Mucosa of stomach (tissue), 1 donor: ENCODE results near the gene NDUFA13.

Experiments
- H3K27me3 ChIP-seq: one replicate; pipeline ENCODE4 v1.7.0; 2013; ENCODE audit warnings: mild to moderate bottlenecking, low read length; ENCODE audit not compliant: control insufficient read depth, insufficient read depth
- H3K36me3 ChIP-seq: one replicate; pipeline ENCODE4 v1.7.0; 2013; ENCODE audit warnings: low read length; ENCODE audit not compliant: control insufficient read depth, insufficient read depth
- H3K4me1 ChIP-seq: one replicate; pipeline ENCODE4 v1.7.0; 2013; ENCODE audit warnings: mild to moderate bottlenecking, low read length; ENCODE audit not compliant: control insufficient read depth, insufficient read depth
- H3K4me3 ChIP-seq: one replicate; pipeline ENCODE4 v1.7.0; 2013; ENCODE audit warnings: low read length
- H3K9ac ChIP-seq: one replicate; pipeline ENCODE4 v1.7.0; 2013; ENCODE audit warnings: mild to moderate bottlenecking, low read length, moderate library complexity
- H3K9me3 ChIP-seq: one replicate; pipeline ENCODE4 v1.7.0; 2013; ENCODE audit warnings: mild to moderate bottlenecking, low read length, moderate library complexity; ENCODE audit not compliant: control insufficient read depth
- donor health status: Pancreatic carcinoma.

NDUFA13 gene

DNA sequence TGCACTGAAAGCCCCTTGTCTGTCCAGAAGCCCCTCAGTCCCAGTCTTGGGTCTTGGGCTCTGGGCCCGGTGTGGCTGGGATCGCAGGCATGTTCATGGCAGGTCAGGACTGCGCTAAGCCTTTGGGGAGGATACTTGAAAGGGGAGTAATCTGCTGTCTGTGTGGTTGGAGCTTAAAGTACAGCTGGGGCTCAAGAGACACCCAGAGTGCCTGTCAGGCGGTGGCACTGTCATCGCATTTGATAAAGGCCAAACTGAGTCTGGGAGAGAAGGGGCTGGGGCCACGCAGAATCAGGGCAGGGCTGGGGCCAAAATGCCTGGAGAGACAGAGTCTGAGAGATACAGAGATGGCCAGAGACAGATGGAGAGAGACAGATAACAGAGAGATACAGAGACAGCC, 17.8 kb downstream of the NDUFA13 start:
- Histone ChIP-seq H3K4me1 (peaks cover 18% of the 10 kb centered on the region), H3K4me3 (no peak overlapping the region), H3K9me3 (no peaks in the 10 kb centered on the region), H3K27me3 (peaks cover 27% of the 10 kb centered on the region), H3K9ac (no peak overlapping the region), H3K36me3 (no peaks in the 10 kb centered on the region)

DNA sequence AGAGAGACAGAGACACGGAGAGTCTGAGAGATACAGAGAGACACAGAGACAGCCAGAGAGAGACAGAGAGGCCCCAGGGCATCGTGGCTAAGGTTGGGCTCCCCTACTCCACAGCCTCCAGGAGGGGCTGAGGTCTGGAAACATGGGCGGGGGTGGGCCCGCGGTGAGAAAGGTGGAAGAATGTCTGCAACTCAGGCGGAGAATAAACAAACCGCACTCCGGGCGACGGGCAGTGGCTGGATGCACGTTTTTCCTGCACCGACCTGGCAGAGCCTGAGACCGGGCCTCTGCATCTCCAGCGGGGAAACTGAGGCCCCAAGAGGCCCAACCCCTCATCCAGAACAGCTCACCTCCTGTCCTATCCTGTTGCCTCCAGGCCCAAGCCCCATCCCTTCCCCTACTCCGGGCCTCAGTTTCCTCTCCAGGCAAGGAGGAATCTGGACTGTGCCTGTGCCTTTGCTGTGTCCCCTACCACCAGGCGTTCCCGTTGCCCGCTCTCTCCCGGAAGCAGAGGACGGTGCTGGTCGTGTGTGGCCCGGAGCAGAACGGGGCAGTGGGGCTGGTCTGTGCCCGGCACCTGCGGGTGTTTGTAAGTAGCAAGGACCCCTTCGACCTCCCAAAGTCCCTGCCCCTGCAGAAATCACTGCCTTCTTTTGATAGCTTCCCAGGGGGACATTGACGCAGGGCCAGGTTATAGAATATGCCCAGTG, 18.7 kb downstream of the NDUFA13 start:
- peaks cover 34% of the 10 kb centered on the region for H3K27me3 ChIP-seq
- H3K4me1 ChIP-seq: peaks cover 19% of the 10 kb centered on the region
- H3K4me3 ChIP-seq: no peak overlapping the region
- H3K36me3 ChIP-seq: no peaks in the 10 kb centered on the region
- no peak overlapping the region for H3K9ac ChIP-seq
- no peaks in the 10 kb centered on the region for H3K9me3 ChIP-seq

DNA sequence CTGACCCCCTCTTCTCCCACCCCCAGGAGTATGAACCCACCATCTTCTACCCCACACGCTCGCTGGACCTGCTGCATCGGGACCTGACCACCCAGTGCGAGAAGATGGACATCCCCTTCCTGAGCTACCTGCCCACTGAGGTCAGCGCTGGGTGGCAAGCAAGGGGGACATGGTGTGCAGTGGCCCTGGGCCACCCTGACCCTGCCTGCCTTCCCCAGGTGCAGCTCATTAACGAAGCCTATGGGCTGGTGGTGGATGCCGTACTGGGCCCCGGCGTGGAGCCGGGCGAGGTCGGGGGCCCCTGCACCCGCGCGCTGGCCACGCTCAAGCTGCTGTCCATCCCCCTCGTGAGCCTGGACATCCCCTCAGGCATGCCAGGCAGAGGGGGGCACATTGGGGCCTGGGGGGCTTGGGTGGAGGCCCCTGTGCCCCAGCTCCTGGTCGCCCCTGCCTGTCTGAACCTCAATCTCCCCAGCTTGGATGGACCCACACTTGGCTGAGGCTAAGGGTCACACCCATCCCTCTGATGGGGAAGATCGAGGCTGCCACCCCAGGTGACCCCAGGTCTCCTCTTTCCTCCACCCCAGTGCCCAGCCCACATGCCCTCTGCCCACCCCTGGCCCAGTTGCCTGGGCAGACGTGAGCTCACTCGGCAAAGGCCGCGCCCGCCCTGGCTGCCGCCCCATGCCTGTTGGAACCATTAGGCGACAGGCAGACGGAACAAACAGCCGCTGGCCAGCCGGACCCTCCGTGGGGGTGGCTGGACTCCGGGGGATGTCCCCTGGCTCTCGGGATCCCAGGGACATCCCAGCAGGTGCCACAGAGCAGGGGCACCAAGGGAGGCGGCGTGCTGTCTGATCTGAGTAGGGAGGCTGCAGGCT, 19.5 kb downstream of the NDUFA13 start:
- no peak overlapping the region for H3K9ac ChIP-seq
- H3K36me3 ChIP-seq: no peaks in the 10 kb centered on the region
- H3K4me1 ChIP-seq: peaks cover 20% of the 10 kb centered on the region
- H3K4me3 ChIP-seq: no peak overlapping the region
- H3K27me3 ChIP-seq: peaks cover 40% of the 10 kb centered on the region
- H3K9me3 ChIP-seq: no peaks in the 10 kb centered on the region

DNA sequence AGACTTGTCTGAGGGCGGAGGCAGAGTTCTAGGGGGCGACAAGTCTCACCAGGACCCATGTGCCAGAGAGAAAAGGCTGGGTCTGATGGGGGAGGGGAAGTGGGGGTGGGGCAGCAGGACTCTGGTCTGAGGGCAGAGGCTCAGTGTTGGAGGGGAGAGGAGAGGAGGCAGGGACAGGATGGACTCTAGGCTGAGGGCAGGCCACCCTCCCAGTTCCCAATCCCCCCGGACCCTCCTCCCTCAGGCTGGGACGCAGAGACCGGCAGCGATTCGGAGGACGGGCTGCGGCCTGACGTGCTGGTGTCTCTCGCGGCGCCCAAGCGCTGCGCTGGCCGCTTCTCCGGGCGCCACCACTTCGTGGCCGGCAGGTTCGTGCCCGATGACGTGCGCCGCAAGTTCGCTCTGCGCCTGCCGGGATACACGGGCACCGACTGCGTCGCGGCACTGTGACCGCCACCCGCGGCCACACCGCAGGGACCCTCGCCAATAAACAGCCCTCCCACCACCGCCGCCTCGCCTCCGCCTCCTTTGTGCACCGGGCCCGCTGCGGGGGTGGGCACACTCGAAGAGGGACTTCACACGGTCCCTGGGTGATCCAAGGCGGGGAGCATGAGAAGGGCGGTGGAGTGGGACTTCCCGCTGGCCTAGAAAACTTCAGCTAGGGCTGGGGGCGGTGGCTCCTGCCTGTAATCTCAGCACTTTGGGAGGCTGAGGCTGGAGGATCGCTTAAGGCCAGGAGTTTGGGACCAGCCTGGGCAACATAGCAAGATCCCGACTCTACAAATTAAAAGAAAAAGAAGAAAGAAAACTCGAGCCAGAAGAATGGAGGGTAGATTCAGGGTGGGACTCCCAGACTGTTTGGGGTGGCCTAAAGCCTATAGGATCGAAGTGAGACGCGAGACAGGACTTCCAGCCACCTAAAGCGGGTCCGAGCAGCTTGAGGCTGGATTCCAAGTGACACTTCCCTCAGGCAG, 21.3 kb downstream of the NDUFA13 start:
- peaks cover 52% of the 10 kb centered on the region for H3K27me3 ChIP-seq
- H3K4me3 ChIP-seq: no peak overlapping the region
- H3K4me1 ChIP-seq: peaks cover 25% of the 10 kb centered on the region
- H3K9me3 ChIP-seq: no peaks in the 10 kb centered on the region
- no peaks in the 10 kb centered on the region for H3K36me3 ChIP-seq
- H3K9ac ChIP-seq: no peak overlapping the region

DNA sequence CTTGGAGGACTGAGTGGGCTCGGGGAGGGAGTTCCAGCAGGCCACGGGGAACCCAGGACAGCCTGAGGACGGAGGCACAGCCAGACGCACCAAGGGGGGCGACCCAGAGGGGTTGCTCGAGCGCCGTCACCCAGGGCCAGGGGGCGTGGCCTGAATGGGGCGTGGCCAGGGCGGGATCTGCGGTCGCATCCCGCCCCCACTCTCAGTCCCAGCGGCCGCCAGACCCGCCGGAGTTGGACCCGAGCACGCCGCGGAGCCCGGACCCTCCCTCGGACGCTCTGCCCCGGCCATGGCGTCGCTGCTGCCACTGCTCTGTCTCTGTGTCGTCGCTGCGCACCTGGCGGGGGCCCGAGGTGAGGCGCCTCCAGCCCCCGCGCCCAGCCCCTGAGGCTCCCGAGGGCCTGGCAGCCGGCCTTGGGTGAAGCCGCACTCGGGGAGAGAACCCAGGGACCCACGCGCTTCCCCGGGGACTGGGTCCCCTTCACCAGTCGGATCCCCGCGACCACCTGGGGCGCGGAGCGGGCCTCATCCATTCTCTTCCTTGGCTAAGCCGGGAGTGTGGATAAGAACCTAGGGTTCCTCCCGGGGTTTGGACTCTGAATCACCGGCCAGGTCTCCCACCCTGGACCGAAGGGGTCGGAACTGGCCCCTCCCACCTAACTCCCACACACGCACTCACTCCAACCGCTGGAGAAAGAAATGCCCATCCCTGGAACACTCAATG, 22.2 kb downstream of the NDUFA13 start, which contains the start of gene CILP2:
CILP2 (plus strand) TSS at position 205 of the 724 bp plus-strand sequence; CDS start at position 290, 85 bp downstream.
- H3K36me3 ChIP-seq: no peaks in the 10 kb centered on the region
- H3K9ac ChIP-seq: no peak within 1 kb of the TSS
- H3K9me3 ChIP-seq: no peaks in the 10 kb centered on the region
- peaks cover 56% of the 10 kb centered on the region for H3K27me3 ChIP-seq
- peaks cover 23% of the 10 kb centered on the region for H3K4me1 ChIP-seq
- H3K4me3 ChIP-seq: no peak within 1 kb of the TSS

DNA sequence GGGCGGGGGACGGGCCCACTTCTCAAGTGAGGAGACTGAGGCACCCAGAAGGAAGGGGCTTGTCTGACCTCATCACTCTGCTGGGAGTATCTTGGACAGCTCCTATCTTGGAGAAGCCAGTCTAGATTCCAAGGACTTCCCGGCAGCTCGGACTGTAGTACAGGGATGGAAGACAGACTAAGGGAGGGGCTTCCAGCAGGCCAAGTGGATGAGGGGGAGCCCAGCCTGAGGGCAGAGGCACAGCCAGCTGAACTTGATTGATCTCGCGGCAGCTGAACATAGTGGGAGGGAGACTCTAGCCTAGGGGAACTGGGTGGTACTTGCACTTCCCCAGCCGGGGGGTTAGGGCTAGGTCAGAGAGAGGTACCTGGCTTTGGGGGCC, 22.8 kb downstream of the NDUFA13 start:
- H3K36me3 ChIP-seq: no peaks in the 10 kb centered on the region
- H3K9ac ChIP-seq: no peak overlapping the region
- H3K4me1 ChIP-seq: peaks cover 23% of the 10 kb centered on the region
- no peak overlapping the region for H3K4me3 ChIP-seq
- no peaks in the 10 kb centered on the region for H3K9me3 ChIP-seq
- H3K27me3 ChIP-seq: peaks cover 58% of the 10 kb centered on the region

DNA sequence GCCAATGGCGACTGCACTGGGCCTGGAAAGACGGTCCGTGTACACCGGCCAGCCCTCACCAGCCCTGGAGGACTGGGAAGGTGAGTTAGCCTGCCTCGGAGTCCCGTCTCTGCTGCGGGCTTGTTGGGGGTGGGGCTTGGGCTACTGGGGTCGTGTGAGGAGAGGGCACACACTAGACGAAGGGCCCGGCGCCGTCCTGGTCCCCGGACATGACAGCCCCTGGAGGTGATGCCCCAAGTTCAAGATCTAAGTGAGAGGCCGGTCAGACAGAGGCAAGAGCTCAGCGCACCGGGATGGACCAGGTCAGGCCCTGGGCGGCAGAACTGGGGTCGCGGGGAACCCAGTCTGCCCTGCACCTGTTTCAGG, 23.7 kb downstream of the NDUFA13 start:
- peaks cover 23% of the 10 kb centered on the region for H3K4me1 ChIP-seq
- no peak overlapping the region for H3K9ac ChIP-seq
- H3K36me3 ChIP-seq: no peaks in the 10 kb centered on the region
- no peak overlapping the region for H3K4me3 ChIP-seq
- no peaks in the 10 kb centered on the region for H3K9me3 ChIP-seq
- peaks cover 60% of the 10 kb centered on the region for H3K27me3 ChIP-seq

DNA sequence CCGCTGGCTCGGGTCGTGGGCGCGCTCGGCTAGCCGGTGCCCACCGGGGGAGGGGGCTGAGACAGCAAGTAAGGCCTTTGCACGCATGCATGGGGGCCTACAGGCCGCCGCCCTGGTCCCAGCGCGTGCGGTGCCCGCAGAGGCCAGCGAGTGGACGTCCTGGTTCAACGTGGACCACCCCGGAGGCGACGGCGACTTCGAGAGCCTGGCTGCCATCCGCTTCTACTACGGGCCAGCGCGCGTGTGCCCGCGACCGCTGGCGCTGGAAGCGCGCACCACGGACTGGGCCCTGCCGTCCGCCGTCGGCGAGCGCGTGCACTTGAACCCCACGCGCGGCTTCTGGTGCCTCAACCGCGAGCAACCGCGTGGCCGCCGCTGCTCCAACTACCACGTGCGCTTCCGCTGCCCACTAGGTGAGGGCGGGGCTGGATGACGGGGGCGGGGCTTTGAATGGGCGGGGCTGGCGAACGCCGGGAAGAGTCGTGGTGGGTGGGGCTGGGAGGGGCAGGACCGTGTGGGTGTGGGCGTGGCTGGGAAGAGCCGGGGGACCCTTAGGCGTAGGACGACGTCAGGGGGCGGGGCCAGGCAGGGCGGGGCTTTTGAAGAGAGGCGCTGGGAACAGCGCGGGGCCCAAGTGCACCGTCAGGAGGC, 24.2 kb downstream of the NDUFA13 start:
- Histone ChIP-seq H3K4me3 (no peak overlapping the region), H3K27me3 (peaks cover 60% of the 10 kb centered on the region), H3K9ac (no peak overlapping the region), H3K36me3 (no peaks in the 10 kb centered on the region), H3K4me1 (peaks cover 23% of the 10 kb centered on the region), H3K9me3 (no peaks in the 10 kb centered on the region)

DNA sequence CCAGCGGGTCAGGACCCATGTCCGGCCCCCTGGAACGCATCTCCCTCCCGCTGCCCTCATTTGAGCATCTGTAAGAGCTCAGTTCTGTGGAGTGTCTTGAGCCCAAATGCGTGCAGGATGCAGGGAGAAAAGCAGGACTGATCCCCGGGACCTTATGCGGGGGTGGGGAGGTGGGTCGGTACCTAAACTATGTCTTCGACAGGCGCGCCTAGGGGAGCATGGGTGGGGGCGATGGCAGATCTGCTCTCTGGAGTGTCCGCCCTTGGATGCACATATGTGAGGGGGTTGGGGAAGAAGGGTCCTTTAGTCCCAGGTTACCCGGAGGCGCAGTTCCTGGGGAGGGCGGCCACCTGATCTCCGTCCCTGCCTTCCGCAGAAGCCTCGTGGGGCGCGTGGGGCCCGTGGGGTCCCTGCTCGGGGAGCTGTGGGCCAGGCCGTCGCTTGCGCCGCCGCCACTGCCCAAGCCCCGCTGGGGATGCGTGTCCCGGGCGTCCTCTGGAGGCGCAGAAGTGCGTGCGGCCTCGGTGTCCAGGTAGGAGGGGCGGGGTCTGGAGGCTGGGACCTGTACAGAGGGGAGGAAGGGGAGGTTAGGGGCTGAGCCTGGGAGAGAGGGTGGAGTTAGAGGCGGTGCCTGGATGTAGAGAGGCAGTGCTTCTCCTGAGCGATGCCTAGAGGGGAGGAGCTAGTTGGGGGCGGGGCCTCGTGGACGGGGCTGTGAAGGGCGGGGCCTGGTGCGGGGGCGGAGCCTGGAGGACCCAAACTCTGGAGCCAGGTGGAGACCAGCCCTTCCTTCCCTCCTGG, 24.9 kb downstream of the NDUFA13 start:
- no peak overlapping the region for H3K4me3 ChIP-seq
- peaks cover 23% of the 10 kb centered on the region for H3K4me1 ChIP-seq
- no peak overlapping the region for H3K9ac ChIP-seq
- H3K9me3 ChIP-seq: no peaks in the 10 kb centered on the region
- H3K27me3 ChIP-seq: peaks cover 59% of the 10 kb centered on the region
- no peaks in the 10 kb centered on the region for H3K36me3 ChIP-seq

DNA sequence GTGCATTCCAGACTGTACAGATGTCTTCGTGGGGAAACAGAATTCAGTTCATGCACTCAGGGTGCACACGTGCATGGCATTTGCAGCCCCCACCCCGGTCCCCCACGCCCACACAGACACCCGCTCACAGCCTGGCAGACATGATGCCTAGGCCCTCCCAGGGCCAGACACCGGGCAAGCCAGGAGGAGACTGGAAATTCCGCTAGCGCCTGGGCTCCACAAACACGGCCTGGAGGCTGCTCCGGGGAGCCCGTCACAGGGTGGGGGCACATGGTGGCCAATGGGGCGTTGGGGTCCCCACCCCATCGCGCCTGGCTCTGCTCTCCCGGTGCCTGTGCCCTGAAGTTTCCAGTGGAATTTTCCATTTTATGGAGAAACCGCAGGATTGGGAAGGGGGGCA, 25.6 kb downstream of the NDUFA13 start:
- Histone ChIP-seq H3K27me3 (peaks cover 63% of the 10 kb centered on the region), H3K4me3 (no peak overlapping the region), H3K36me3 (no peaks in the 10 kb centered on the region), H3K4me1 (peaks cover 23% of the 10 kb centered on the region), H3K9me3 (no peaks in the 10 kb centered on the region), H3K9ac (no peak overlapping the region)
